WERI-Rb-1 (cell line): ENCODE measurements around the gene CD180.

Experiments used
- DNase-seq: peaks from one replicate; pipeline ENCODE4 v3.0.0-alpha.2; 2020
- H3K27ac ChIP-seq: fragments of 250-450 bp; sonication (Bioruptor Pico); 2 replicates; pipeline ENCODE4 v1.5.1; 2020; ENCODE audit warnings: mild to moderate bottlenecking, moderate library complexity
- H3K27me3 ChIP-seq: fragments of 250-450 bp; sonication (Bioruptor Pico); 2 replicates; pipeline ENCODE4 v1.5.1; 2021; ENCODE audit warnings: mild to moderate bottlenecking, low read depth, moderate library complexity; ENCODE audit not compliant: insufficient read depth, severe bottlenecking
- H3K36me3 ChIP-seq: fragments of 250-450 bp; sonication (Bioruptor Pico); 2 replicates; pipeline ENCODE4 v1.5.1; 2020; ENCODE audit warnings: mild to moderate bottlenecking, moderate library complexity
- H3K4me3 ChIP-seq: 2 replicates; pipeline ENCODE4 v1.5.1; 2011; ENCODE audit warnings: low read depth, mild to moderate bottlenecking, control low read depth, low read length
- H3K9me3 ChIP-seq: fragments of 250-450 bp; sonication (Bioruptor Pico); 2 replicates; pipeline ENCODE4 v1.5.1; 2021; ENCODE audit warnings: mild to moderate bottlenecking, moderate library complexity; ENCODE audit not compliant: severe bottlenecking
- CTCF ChIP-seq: IDR thresholded peaks from 2 replicates; pipeline ENCODE4 v1.5.1; 2011; ENCODE audit warnings: low read depth, mild to moderate bottlenecking, control low read depth, inconsistent platforms, low read length

The CD180 gene

GRCh38 chr5:67202828-67203227 lies 6.2 kb upstream of the CD180 start:
- no peaks in the 10 kb centered on the region for H3K27me3 ChIP-seq
- TF ChIP-seq CTCF = no peak
- no peak for DNase-seq

GRCh38 chr5:67201897-67202549 lies 5.4 kb upstream of the CD180 start:
- no peak for DNase-seq
- TF ChIP-seq CTCF = no peak
- no peaks in the 10 kb centered on the region for H3K27me3 ChIP-seq
- no peaks in the 10 kb centered on the region for H3K36me3 ChIP-seq
- H3K27ac ChIP-seq = no peak overlapping the region
- no peaks in the 10 kb centered on the region for H3K9me3 ChIP-seq
- no peak overlapping the region for H3K4me3 ChIP-seq

More at GRCh38 chr5:67202828-67203227, 6.2 kb upstream of the CD180 start:
- H3K9me3 ChIP-seq = no peaks in the 10 kb centered on the region
- no peak overlapping the region for H3K27ac ChIP-seq
- no peaks in the 10 kb centered on the region for H3K36me3 ChIP-seq
- H3K4me3 ChIP-seq = no peak overlapping the region

GRCh38 chr5:67200809-67201562 lies 4.4 kb upstream of the CD180 start:
- no peak overlapping the region for H3K4me3 ChIP-seq
- no peak for TF ChIP-seq CTCF
- no peaks in the 10 kb centered on the region for H3K27me3 ChIP-seq
- no peak for DNase-seq
- no peaks in the 10 kb centered on the region for H3K36me3 ChIP-seq
- H3K27ac ChIP-seq = no peak overlapping the region
- H3K9me3 ChIP-seq = no peaks in the 10 kb centered on the region

GRCh38 chr5:67199859-67200258 lies 3.3 kb upstream of the CD180 start:
- Histone ChIP-seq H3K36me3 (no peaks in the 10 kb centered on the region), H3K27ac (no peak overlapping the region), H3K27me3 (no peaks in the 10 kb centered on the region), H3K9me3 (no peaks in the 10 kb centered on the region), H3K4me3 (no peak overlapping the region)
- no peak for TF ChIP-seq CTCF
- DNase-seq = no peak

GRCh38 chr5:67198917-67199316 lies 2.3 kb upstream of the CD180 start:
- DNase-seq = no peak
- no peaks in the 10 kb centered on the region for H3K36me3 ChIP-seq
- H3K4me3 ChIP-seq = no peak overlapping the region
- no peaks in the 10 kb centered on the region for H3K27me3 ChIP-seq
- H3K9me3 ChIP-seq = no peaks in the 10 kb centered on the region
- TF ChIP-seq CTCF = no peak
- no peak overlapping the region for H3K27ac ChIP-seq
